22Rv1 (cell line): Measurements from ENCODE around the gene GRAP.

Source experiments
- H3K27ac ChIP-seq: fragments of 450-650 bp; 2 replicates; pipeline ENCODE4 v1.5.1; 2017
- CTCF ChIP-seq: fragments of 450-650 bp; IDR thresholded peaks from 2 replicates; pipeline ENCODE4 v1.5.1; 2017; ENCODE audit warnings: mild to moderate bottlenecking
- ZFX ChIP-seq: fragments of 450-650 bp; IDR thresholded peaks from 2 replicates; pipeline ENCODE4 v1.6.1; 2017; ENCODE audit warnings: antibody characterized with exemption, borderline replicate concordance

The GRAP gene

GRCh38 chr17:19013806-19014627, 32.7 kb downstream of the GRAP start:
- no peak overlapping the region for H3K27ac ChIP-seq
- TF ChIP-seq ZFX (no peak), CTCF (no peak)

GRCh38 chr17:19013226-19013625, 33.5 kb downstream of the GRAP start:
- H3K27ac ChIP-seq = no peak overlapping the region
- TF ChIP-seq ZFX (no peak), CTCF (no peak)

GRCh38 chr17:19012171-19013080, 34.3 kb downstream of the GRAP start:
- TF ChIP-seq CTCF = no peak
- no peak overlapping the region for H3K27ac ChIP-seq

GRCh38 chr17:19011581-19011980, 35.2 kb downstream of the GRAP start:
- no peak overlapping the region for H3K27ac ChIP-seq
- TF ChIP-seq ZFX (no peak), CTCF (no peak)

- TF ChIP-seq CTCF (no peak), ZFX (no peak)
- no peak overlapping the region for H3K27ac ChIP-seq
Observed at GRCh38 chr17:19010729-19011505, 35.8 kb downstream of the GRAP start.

GRCh38 chr17:19009970-19010369, 36.8 kb downstream of the GRAP start:
- no peak for TF ChIP-seq CTCF
- no peak for TF ChIP-seq ZFX
- no peak overlapping the region for H3K27ac ChIP-seq
